HG02798 (cell line): ENCODE measurements around the gene GABPA.
"Not testable (repeated sequence)": the region's sequence is repeated elsewhere in the genome, so short reads cannot be mapped to it uniquely, and the experiment has no call there.

Source experiments
- ATAC-seq: cut with Tn5 transposase; IDR thresholded peaks from one replicate; pipeline ENCODE4 v1.9.1; 2021; ENCODE audit warnings: mild to moderate bottlenecking; ENCODE audit not compliant: unreplicated experiment, poor library complexity

Gene GABPA

GRCh38 chr21:25734904-25735645 lies at the start of gene GABPA, which contains the start of gene ATP5PF:
TSS of gene GABPA (plus strand) at chr21:25734972. CDS start at chr21:25741599, 6,627 bp downstream.
TSS of gene ATP5PF (minus strand) at chr21:25734904. CDS start at chr21:25729794, 5,110 bp downstream.
- peak; percentile 91 for ATAC-seq

- ATAC-seq: no peak
These were observed 47.0 kb upstream of the GABPA start for GRCh38 chr21:25687787-25688186.

GRCh38 chr21:25688275-25689155 lies 46.3 kb upstream of the GABPA start:
- no peak for ATAC-seq

- no peak for ATAC-seq
These were observed 45.5 kb upstream of the GABPA start for GRCh38 chr21:25689226-25689625.

GRCh38 chr21:25691976-25692375 lies 42.8 kb upstream of the GABPA start:
- ATAC-seq: no peak

- not testable (repeated sequence) for ATAC-seq
These were observed 39.3 kb upstream of the GABPA start for GRCh38 chr21:25695461-25695860.

- ATAC-seq: no peak
These were observed 34.0 kb upstream of the GABPA start for GRCh38 chr21:25700741-25701140.

GRCh38 chr21:25701529-25701928 lies 33.2 kb upstream of the GABPA start:
- no peak for ATAC-seq

GRCh38 chr21:25708467-25709065 lies 26.2 kb upstream of the GABPA start:
- ATAC-seq: peak; percentile 42

- no peak for ATAC-seq
These were observed 25.0 kb upstream of the GABPA start for GRCh38 chr21:25709684-25710265.

- no peak for ATAC-seq
These were observed 24.2 kb upstream of the GABPA start for GRCh38 chr21:25710550-25710949.

GRCh38 chr21:25714066-25714465 lies 20.7 kb upstream of the GABPA start:
- ATAC-seq: not testable (repeated sequence)

GRCh38 chr21:25717491-25718147 lies 17.2 kb upstream of the GABPA start:
- ATAC-seq: no peak

- no peak for ATAC-seq
These were observed 12.8 kb upstream of the GABPA start for GRCh38 chr21:25721987-25722386.

GRCh38 chr21:25722631-25723030 lies 12.1 kb upstream of the GABPA start:
- no peak for ATAC-seq

GRCh38 chr21:25732091-25732760 lies 2.5 kb upstream of the GABPA start:
- no peak for ATAC-seq

- peak; percentile 1 for ATAC-seq
These were observed 716 bp upstream of the GABPA start for GRCh38 chr21:25733859-25734653.

- no peak for ATAC-seq
These were observed 193 bp upstream of the GABPA start for GRCh38 chr21:25734654-25734903.
